Activated naive CD4-positive, alpha-beta T cell treated with anti-CD3 and anti-CD28 coated beads, Interleukin-2, amount 50 U/mL, for 72 hours (primary cell): ENCODE results near the gene COL20A1. TPM values are rescaled to one million over a fixed set of nuclear protein-coding genes. Genes with fewer than 3 reads are reported as not detected.
A peak's percentile ranks its signal among the peaks of the same experiment; 100 is the strongest.

ENCODE experiments used
- ATAC-seq, 2 donors: fragments of 150-1000 bp; cut with Tn5 transposase; 2 replicates each; pipeline ENCODE4 v1.10.0; 2021; ENCODE audit warnings: mild to moderate bottlenecking in 2 of 2, moderate library complexity in 2 of 2
- DNase-seq, 2 donors: peaks; one replicate each; pipeline ENCODE4 v3.0.0; 2021 to 2022; ENCODE audit warnings: low spot score in 2 of 2
- H3K27ac Mint-ChIP-seq, 2 donors: one replicate each; pipeline ENCODE4 v1.8.0; 2022; ENCODE audit warnings: mild to moderate bottlenecking in 2 of 2, mixed read lengths in 2 of 2
- H3K36me3 Mint-ChIP-seq, 2 donors: one replicate each; pipeline ENCODE4 v1.8.0; 2022; ENCODE audit warnings: mixed read lengths in 2 of 2
- H3K9me3 Mint-ChIP-seq, 2 donors: one replicate each; pipeline ENCODE4 v1.8.0; 2022; ENCODE audit warnings: mixed read lengths in 2 of 2
- total RNA-seq, 2 donors: library from RNA; stranded (reverse); gene quantifications; one replicate each; pipeline ENCODE4 v1.2.3, GENCODE V29; 2022

Gene COL20A1
- total RNA-seq, 2 donors from 2014 or later = 0.09 TPM; not detected in 1

DNA sequence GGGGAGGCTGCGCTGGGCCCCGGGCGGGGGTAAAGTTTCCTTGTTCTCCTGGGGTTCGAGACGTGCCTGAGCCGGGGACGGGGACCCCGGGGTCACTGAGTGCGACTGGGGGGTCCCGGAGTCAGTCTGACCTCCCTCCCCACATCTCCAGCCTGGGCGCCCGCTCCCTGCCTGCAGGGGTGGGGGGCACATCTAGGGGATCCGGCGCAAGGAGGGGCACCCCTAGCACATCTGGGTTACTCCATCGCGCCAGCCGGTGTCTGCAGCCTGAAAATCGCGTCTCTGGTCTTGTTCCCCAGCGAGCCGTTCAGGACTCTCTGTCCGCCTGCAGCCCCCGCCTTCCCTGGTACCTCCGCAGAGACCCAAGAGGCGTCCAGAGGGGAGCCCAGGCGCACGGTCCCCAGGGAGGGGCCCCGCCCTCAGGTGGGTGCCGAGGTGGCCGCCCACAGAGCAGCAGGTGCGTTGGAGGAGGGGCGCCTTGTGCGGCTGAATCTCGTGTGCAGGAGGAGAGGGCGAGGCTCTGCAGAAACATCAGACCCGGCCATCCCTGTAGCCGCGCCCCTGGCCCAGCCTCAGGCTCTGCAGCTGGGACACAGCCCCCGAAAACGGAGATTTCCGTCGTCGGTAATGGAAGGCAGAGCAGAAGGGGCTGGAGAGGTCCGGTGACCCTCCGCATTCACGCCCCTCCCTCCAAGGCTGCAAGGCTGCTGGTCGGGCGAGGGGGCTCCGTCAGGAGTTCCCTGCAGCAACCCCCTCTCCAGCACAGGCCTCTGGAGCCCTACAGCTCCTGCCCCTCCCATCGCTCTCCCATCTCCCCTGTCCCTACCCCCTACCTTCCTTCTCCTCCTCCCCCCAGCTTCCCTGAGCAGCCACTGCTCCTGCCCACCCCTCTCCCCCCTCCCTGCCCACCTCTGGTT, 68.8 kb downstream of the COL20A1 start:
- no peak for DNase-seq
- H3K36me3 Mint-ChIP-seq = no peaks in the 10 kb centered on the region
- no peaks in the 10 kb centered on the region for H3K9me3 Mint-ChIP-seq
- peak in 1 of 2 donors; percentile 66 for ATAC-seq
- H3K27ac Mint-ChIP-seq = no peak overlapping the region

DNA sequence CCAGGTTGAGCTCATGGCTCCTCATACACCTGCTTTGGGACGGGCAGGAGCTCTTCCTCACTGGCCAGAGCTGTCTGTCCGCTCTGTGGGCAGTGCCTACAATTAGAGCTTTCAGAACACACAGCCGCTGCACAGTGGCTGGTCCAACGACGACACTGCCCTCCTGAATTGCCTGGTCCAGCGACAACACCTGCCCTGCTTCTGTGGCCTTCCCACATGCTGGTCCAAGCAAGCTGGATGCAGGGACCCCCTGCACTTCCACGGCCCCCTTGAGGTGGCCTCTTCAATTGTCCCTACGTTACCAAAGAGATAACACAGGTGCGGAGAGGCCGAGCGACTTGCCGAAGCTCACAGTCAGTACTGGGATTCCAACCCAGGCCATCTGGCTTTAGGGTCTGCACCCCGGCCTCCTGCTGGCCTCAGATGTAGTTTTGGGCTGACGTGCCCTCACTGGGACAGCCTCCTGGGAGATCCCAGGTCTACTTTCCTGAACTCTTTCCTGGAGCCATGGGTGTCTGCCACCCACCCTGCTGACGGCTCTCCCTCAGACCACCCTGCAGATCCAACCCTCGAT, 69.5 kb downstream of the COL20A1 start:
- H3K9me3 Mint-ChIP-seq = no peaks in the 10 kb centered on the region
- no peak overlapping the region for H3K27ac Mint-ChIP-seq
- no peak for DNase-seq
- no peak for ATAC-seq
- no peaks in the 10 kb centered on the region for H3K36me3 Mint-ChIP-seq

DNA sequence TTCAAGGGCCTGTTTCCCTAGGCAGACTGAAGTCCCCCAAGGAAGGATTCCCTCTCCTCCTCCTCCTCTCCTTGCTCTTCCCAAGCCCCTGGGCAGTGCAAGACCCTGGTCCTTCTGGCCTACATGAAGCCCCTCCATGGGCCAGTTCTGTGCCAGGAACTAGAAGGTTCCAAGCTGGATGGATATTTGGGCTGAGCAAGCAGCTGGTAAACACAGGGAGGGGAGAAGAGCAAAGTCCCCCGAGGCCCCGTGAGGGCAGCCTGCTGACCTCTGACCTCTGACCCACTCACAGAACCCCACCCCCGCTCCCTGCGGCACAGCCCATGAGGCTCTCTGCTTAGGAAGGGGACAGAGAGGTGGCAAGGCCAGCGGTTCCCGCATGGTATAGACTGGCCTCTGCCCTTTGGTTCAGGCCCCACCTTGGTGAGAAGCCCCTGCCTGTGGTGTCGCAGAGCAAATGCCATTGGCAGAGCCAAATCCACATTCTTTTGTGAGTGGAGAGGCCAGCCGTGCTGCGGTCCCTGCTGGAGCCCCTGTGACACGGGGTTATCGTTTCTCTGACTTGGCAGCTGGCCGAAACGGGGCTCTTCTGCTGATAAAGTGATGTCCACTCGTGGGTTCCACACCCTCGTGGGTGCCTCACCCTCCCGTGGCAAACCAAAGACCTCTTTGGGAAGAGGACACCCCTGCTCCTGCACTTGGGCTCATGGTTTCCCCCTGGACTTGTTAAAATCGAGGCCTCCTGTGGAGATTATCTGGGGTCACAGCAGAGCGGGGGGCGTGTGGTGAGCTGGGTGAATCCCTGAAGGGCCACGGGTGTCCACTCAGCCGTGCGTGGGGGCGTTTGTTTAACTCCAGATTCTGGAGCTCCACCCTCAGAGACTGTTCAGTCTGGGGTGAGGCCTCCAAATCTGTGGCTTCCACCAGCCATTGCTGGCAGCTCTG, 70.3 kb downstream of the COL20A1 start:
- DNase-seq (no peak), ATAC-seq (no peak)
- Mint-ChIP-seq H3K9me3 (no peaks in the 10 kb centered on the region), H3K36me3 (no peaks in the 10 kb centered on the region), H3K27ac (no peak overlapping the region)

DNA sequence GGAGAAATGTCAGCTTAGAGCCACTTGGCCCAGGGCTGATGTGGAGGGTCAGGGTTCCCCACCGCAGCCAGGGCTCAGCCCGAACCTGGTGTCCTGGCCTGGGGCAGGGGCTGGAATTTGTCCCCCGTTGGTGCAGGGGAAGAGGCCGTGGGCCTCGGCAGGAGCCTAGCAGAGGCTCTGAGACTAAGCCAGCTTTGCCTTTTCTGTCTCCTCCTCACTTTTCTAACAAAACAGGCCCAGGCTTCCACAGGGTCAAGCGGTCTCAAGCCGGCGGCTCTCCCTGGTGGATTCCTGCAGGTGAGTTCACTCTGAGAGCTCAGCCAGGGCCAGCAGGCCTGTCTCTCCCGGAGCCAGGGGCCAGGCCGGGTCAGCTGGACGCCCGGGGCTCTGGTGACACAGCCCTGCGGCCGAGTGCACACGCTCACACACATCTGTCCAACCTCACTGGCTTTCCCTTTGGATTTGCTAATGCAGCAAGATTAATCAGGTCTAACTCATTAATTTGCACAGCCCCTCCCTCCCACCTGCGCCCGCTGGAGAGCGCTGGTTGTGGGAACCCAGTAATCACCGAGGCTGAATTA, 71.1 kb downstream of the COL20A1 start:
- Mint-ChIP-seq H3K9me3 (no peaks in the 10 kb centered on the region), H3K27ac (no peak overlapping the region), H3K36me3 (no peaks in the 10 kb centered on the region)
- no peak for DNase-seq
- no peak for ATAC-seq

DNA sequence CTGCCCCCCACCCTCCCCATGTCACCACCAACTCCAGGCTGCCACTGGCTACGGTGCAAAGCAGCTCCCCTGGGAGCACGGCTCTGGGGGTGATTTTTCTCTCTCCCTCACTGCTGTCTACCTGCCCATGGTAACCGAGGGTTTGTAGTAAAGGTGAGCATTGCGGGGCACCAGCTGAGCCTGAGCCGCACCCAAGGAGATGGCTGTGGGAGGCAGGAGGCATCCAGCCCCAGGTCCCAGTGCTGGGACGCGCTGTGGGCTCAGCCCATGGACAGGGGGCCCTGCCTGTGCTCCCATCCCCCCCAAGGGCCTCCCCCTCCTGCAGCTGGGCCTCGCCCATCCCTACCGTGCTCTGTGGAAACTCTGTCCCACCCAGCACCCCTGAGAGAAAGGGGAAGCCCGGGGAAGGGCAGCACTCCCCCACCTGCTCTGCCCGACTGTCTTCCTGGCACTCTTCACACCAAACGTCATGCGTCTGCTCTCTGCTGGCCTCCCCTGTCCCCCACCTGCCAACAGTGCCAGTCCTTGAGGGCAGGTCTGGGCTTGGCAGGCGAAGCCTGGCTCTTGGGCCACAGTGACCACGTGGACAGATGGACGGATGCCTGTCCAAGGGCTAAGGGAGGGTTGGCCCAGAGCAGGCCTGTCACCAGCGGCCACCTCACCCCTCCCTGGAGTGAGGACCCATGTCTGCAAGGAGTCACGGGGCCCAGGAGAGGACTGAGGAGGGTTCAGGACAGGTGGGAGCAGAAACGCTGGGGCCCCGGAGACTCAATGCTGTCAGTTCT, 72.0 kb downstream of the COL20A1 start:
- no peak overlapping the region for H3K27ac Mint-ChIP-seq
- DNase-seq (no peak), ATAC-seq (no peak)
- H3K36me3 Mint-ChIP-seq = no peaks in the 10 kb centered on the region
- no peaks in the 10 kb centered on the region for H3K9me3 Mint-ChIP-seq

DNA sequence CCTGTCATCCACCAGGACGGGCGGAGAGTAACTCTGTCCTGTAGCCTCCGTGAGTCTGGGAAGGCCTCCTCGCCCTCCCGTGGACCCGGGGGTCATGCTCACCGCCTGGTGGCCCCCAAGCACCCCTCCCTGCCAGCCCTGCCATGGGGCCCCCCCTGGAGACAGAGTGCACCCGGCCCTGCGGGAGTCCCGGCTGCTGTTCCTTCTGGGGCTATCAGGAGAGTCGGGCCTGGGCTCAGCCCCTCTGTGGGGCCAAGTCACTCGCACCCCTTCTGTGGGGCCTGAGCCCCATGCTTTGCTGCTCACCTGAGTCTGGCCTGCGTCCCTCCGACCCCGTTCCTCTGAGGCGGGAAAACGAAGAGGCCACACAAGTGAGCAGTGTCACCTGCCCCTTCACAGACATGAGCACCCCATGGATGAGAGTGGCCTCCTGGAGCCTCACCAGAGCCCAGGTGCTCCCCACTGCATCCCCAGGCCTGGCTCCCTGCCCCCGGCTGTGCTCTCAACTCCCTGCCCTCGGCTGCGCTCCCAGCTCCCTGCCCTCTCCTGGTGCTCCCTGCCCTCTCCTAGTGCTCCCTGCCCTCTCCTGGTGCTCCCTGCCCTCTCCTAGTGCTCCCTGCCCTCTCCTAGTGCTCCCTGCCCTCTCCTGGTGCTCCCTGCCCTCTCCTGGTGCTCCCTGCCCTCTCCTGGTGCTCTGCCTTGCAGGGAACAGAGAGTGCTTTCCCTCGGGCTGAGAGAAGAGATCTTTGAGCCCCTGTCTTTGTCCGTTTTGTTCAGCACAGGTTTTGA, 72.8 kb downstream of the COL20A1 start:
- H3K27ac Mint-ChIP-seq = no peak overlapping the region
- DNase-seq = no peak
- H3K36me3 Mint-ChIP-seq = no peaks in the 10 kb centered on the region
- H3K9me3 Mint-ChIP-seq = no peaks in the 10 kb centered on the region
- ATAC-seq = no peak

DNA sequence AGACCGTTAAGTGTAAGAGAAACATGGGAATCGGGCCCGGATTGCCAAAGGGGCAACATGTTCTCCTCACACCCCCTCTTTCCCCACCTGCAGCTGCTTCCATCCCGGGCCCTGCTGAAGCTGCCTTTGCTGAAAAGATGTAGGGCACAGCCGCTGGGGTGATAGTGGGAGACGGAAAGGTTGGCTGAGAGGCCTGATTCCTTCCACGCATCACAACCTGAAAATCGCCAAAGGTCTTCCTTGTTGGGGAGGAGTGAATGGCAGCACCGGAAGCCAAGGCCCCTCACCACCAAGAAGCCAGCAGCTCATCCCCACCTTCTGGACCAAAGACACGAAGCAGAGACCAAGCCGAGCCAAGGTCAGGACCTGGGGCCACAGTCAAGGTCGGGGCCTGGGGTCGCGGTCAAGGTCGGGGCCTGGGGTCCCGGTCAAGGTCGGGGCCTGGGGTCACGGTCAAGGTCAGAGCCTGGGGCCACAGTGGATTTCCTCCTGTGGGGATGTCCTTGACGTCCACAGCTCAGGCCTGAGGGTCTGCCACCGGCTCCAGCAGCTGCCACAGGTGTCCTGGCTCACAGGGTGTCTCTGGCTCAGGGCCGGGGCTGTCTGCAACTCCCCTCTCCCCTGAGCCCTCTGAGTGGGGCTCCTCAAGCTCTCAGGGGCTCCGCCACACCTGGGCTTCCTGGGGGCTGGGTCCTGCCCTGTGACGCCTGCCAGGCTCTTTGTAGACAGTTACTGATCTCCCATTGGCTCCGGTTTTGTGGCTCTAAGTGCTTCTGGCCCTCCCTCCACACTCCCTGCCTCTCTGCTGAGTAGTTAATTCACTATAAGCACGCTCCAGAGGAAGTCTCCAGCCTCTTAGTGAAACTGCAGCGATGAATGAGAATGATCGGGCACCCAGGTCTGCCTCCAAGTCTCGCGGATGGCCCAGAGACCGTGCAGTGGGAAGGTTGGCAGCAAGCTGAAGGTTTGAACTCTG, 73.7 kb downstream of the COL20A1 start:
- no peak for DNase-seq
- no peak for ATAC-seq
- H3K27ac Mint-ChIP-seq = no peak overlapping the region
- H3K9me3 Mint-ChIP-seq = no peaks in the 10 kb centered on the region
- no peaks in the 10 kb centered on the region for H3K36me3 Mint-ChIP-seq

DNA sequence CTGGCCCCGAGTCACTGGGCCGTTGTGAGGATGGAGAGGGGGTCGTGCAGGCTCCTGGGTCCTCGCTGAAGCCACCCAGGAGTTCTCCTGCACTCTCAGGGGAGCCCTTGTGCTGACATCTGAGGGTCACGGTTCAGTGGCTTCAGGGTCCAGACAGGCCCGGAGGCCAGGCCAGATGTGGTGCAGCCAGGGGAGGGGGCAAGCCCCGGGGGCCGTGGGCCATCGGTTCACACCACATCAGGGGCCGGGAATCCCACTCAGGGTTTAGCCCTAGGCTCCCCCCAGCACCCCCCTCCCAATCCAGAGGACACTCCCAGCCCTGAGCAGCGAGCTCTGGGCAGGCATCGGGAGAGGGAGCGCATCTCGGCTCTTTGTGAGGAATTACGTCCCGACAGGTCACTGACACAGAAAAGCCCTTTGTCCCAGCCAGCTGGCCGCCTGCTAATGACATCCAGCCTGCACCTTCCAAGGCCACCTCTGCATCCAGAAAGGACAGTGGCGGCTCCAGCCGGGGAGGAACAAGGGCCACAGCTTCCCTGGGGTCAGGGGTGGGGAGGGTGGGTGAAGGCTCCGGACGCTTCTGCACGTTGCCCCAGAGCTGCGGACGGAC, 74.6 kb downstream of the COL20A1 start:
- H3K36me3 Mint-ChIP-seq = no peaks in the 10 kb centered on the region
- ATAC-seq = no peak
- no peak overlapping the region for H3K27ac Mint-ChIP-seq
- H3K9me3 Mint-ChIP-seq = no peaks in the 10 kb centered on the region
- no peak for DNase-seq

DNA sequence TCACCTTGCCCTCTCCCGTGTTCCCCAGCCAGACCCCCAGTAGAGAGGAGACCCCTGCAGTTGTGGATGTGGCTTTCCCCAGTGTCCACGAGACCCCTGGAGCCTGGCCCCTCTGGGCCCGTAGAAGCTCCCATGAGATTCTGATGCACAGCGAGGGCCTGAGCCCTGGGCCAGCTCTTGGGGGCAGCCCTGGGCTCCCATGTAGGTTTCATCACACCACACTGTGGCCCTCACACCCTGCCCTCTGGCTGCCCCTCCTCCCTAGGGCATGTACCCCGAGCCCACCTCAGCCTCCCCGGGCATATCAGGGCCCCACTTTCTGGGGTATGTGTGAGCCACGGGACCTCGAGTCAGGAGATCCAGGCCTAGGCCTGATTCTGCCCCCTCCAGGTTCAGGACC, 75.2 kb downstream of the COL20A1 start:
- H3K36me3 Mint-ChIP-seq = no peaks in the 10 kb centered on the region
- no peak for DNase-seq
- no peak overlapping the region for H3K27ac Mint-ChIP-seq
- no peaks in the 10 kb centered on the region for H3K9me3 Mint-ChIP-seq
- no peak for ATAC-seq

DNA sequence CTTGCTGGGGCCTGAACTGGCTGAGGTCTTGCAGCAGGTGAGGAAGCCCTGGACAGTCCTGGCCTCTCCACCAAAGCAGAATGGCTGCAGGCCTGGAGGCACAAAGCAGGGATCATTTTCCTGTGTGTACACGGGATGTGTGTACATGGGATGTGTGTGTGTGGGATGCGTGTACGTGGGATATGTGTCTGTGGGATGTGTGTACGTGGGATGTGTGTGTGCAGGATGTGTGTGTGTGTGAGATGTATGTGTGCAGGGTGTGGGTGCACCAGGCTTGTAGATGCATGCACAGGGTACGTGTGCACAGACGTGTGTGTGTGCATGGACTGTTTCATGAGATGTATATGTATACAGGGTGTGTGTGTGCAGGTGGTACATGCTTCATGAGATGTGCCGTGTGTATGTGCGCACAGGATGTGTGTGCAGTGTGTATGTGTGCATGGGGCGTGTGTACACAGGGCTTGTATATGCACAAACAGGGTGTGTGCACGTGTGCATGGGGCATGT, 76.1 kb downstream of the COL20A1 start:
- ATAC-seq = no peak
- Mint-ChIP-seq H3K36me3 (no peaks in the 10 kb centered on the region), H3K27ac (no peak overlapping the region), H3K9me3 (no peaks in the 10 kb centered on the region)
- DNase-seq = no peak

DNA sequence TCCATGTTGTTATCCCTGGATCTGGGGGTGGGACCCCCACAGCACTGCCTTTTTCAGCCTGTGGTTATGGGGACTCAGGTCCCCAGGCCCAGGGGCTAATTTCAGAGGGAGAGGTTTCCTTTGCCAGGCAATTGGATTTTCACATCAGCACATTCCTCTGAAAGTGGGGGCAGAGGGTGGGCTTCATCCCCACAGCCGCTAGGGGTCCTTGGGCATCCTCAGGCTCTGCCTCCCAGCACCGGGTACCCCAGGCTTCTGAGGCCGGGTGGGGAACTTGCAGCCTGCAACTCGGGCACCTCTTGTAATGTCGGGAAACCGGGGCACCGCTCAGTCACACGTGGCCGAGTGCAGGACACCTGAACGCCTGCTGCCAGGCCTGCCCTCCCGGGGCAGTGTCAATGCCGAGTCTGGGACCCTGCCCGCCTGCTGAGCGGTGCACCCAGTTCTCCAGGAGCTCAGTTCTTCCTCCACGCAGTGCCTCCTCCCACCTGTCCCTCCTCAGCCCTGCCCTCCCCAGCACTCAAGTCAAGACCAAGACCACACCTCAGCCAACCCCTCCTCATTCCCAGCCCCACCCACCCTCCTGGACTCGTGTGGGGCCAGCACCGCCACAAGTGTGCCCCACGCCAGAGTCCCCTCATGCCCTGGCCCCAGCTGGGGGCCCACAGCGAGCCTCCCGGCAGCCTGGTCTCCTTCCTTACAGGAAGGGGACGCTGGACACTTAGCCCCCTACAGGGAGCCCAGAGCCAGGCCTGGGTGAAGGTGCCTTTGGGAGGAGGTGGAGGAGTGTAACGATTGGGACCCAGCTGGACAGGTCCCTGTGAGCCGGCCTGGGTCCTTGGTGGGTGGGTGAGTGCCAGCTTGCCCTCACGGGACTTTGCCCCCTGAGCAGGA, 77.0 kb downstream of the COL20A1 start:
- Mint-ChIP-seq H3K9me3 (no peaks in the 10 kb centered on the region), H3K36me3 (no peaks in the 10 kb centered on the region), H3K27ac (no peak overlapping the region)
- DNase-seq (no peak), ATAC-seq (no peak)

DNA sequence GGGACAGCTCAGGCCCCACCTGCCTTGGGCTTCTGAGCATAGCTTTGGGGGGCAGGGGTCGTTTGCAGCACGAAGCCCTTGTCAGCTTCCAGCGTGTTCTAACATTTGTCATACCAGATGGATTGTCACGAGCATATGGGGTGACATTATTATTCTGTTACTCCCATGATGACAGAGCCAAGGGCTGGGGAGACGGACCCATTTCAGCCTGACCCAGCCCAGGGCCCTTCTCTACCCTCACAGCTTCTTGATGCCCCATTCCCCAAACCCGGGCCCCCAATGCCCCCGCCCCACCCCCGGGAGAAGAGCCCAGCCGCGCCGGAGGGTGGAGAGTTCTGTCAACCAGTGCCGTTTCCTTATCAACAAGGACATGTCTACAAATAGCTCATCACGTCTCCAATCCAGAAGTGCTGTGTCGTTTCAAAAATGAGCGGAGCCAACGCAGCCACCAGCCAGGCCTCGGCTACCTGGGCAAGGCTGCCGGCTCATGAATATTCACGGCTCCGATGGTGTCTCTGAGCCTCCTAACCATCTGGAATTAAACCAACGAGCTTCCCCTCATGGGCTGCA, 77.7 kb downstream of the COL20A1 start:
- no peak overlapping the region for H3K27ac Mint-ChIP-seq
- no peak for DNase-seq
- ATAC-seq = no peak
- H3K36me3 Mint-ChIP-seq = no peaks in the 10 kb centered on the region
- H3K9me3 Mint-ChIP-seq = no peaks in the 10 kb centered on the region
